Neutrophil (primary cell): ENCODE measurements around the gene FBXO44.
"Not testable (repeated sequence)": the region's sequence is repeated elsewhere in the genome, so short reads cannot be mapped to it uniquely, and the experiment has no call there.

Experiments used
- H3K27ac ChIP-seq: fragments of 200-600 bp; sonication (generic); 2 replicates; pipeline ENCODE4 v1.5.1; 2016; ENCODE audit warnings: mild to moderate bottlenecking, moderate library complexity
- H3K27me3 ChIP-seq: fragments of 200-600 bp; sonication (generic); 2 replicates; pipeline ENCODE4 v1.6.0; 2016; ENCODE audit warnings: mild to moderate bottlenecking
- H3K36me3 ChIP-seq: fragments of 200-600 bp; sonication (generic); 2 replicates; pipeline ENCODE4 v1.5.1; 2017
- H3K4me1 ChIP-seq, 2 experiments: fragments of 200-600 bp in 1 of 2; sonication (generic) in 1 of 2; 1 replicate in 1 of 2; 2 replicates in 1 of 2; pipeline versions ENCODE4 v1.5.1 to v1.6.1; 2013 to 2016; ENCODE audit warnings: low read depth in 1 of 2, low read length in 1 of 2, mild to moderate bottlenecking in 1 of 2, moderate library complexity in 1 of 2; ENCODE audit not compliant: control insufficient read depth in 1 of 2, insufficient read depth in 1 of 2
- H3K4me3 ChIP-seq, 2 experiments: fragments of 200-600 bp in 1 of 2; sonication (generic) in 1 of 2; 1 replicate in 1 of 2; 2 replicates in 1 of 2; pipeline ENCODE4 v1.5.1; 2013 to 2016; ENCODE audit warnings: low read depth in 1 of 2, low read length in 1 of 2, mild to moderate bottlenecking in 1 of 2, moderate library complexity in 1 of 2
- H3K9me3 ChIP-seq: fragments of 200-600 bp; sonication (generic); 2 replicates; pipeline ENCODE4 v1.5.1; 2016
- TF ChIP-seq, protein P1 (sequence below): fragments of 200-600 bp; sonication (generic); IDR thresholded peaks from 2 replicates; pipeline ENCODE4 v1.5.1; 2016; ENCODE audit warnings: antibody characterized with exemption

The FBXO44 gene, protein sequence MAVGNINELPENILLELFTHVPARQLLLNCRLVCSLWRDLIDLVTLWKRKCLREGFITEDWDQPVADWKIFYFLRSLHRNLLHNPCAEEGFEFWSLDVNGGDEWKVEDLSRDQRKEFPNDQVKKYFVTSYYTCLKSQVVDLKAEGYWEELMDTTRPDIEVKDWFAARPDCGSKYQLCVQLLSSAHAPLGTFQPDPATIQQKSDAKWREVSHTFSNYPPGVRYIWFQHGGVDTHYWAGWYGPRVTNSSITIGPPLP

DNA sequence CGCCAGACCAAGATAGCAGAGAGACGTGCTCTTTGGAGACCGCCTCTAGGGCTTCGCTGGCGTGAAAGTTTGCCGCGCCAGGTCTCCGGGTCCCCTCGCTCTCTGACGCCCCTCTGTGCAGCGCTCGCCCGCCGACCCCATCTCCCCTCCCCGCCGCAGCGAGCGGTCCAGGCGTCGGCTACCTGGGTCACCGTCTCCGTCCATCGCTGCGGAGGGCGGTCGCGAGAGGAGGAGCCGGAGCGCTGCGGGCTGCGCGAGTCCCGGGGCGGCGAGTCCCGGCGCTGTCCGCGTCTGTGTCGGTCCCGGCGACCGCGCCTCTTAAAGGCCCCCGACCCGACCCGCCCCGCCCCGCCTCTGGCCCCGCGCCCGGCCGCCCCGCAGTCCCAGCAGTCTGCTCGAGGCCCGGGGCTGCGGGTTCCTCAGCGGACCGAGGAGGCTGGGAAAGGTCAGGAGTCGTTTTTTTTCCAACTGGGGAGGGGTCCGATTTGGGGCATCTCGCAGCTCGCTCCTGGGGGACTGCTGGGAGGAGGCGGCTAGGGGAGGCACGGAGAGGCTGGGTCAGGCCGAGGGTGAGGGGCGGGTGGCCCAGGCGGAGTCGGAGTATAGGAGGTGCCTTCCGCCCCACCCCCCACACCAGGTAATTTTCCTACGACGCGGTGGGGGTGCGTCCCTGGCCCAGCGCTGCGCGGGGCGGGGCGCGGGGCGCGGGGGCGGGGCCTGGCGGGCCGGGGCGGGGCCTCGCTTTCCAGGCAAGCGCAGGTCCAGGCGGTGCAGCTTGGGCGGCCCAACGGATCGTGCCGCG is at the start of gene FBXO44, which contains the start of gene FBXO2:
FBXO44 (plus strand) TSS at position 741 of the 802 bp plus-strand sequence. CDS start 959 bp downstream, outside the sequence.
FBXO2 (minus strand) TSS at position 293 of the 802 bp plus-strand sequence; CDS start at position 204, 89 bp downstream.
- H3K27ac ChIP-seq, result no peak within 1 kb of the TSS
- peak within 1 kb of the TSS; percentile 58 to 67 for H3K4me3 ChIP-seq
- H3K4me1 ChIP-seq, result peaks cover 12 to 31% of the 10 kb centered on the region in 2 experiments
- H3K27me3 ChIP-seq, result peaks cover 68% of the 10 kb centered on the region
- no peaks in the 10 kb centered on the region for H3K36me3 ChIP-seq
- H3K9me3 ChIP-seq, result no peaks in the 10 kb centered on the region
- TF ChIP-seq, protein P1, sequence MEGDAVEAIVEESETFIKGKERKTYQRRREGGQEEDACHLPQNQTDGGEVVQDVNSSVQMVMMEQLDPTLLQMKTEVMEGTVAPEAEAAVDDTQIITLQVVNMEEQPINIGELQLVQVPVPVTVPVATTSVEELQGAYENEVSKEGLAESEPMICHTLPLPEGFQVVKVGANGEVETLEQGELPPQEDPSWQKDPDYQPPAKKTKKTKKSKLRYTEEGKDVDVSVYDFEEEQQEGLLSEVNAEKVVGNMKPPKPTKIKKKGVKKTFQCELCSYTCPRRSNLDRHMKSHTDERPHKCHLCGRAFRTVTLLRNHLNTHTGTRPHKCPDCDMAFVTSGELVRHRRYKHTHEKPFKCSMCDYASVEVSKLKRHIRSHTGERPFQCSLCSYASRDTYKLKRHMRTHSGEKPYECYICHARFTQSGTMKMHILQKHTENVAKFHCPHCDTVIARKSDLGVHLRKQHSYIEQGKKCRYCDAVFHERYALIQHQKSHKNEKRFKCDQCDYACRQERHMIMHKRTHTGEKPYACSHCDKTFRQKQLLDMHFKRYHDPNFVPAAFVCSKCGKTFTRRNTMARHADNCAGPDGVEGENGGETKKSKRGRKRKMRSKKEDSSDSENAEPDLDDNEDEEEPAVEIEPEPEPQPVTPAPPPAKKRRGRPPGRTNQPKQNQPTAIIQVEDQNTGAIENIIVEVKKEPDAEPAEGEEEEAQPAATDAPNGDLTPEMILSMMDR, result no peak

DNA sequence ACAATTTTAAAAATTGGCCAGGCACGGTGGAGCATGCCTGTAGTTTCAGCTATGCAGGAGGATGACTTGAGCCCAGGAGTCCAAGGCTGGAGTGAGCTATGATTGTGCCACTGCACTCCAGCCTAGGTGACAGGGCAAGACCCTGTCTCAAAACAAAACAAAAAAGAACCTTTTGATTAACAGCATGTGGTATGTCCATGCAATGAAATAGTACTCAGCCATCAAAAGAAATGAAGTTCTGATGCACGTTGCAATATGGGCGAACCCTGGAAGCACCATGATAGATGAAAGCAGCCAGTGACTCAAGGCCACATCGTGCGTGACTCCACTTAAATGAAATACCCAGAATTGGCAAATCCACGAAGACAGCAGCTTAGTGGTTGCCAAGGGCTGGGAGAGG is 47.9 kb upstream of the FBXO44 start:
- H3K4me3 ChIP-seq, result no peak overlapping the region
- no peaks in the 10 kb centered on the region for H3K4me1 ChIP-seq

DNA sequence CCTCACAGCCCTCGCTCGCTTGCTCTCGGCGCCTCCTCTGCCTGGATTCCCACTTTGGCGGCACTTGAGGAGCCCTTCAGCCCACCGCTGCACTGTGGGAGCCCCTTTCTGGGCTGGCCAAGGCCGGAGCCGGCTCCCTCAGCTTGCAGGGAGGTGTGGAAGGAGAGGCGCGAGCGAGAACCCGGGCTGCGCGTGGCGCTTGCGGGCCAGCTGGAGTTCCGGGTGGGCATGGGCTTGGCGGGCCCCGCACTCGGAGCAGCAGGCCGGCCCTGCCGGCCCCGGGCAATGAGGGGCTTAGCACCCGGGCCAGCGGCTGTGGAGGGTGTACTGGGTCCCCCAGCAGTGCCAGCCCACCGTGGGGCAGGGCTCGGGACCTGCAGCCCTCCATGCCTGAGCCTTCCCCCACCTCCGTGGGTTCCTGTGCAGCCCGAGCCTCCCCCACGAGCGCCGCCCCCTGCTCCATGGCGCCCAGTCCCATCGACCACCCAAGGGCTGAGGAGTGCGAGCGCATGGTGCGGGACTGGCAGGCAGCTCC is 46.0 kb upstream of the FBXO44 start:
- H3K27ac ChIP-seq, H3K4me3 ChIP-seq, H3K9me3 ChIP-seq, H3K27me3 ChIP-seq, H3K4me1 ChIP-seq, H3K36me3 ChIP-seq: not testable (repeated sequence)

More for the DNA sequence above, 47.9 kb upstream of the FBXO44 start:
- H3K27ac ChIP-seq, result no peak overlapping the region
- no peaks in the 10 kb centered on the region for H3K9me3 ChIP-seq
- peaks cover 3% of the 10 kb centered on the region for H3K27me3 ChIP-seq
- TF ChIP-seq, protein P1, result no peak
- no peaks in the 10 kb centered on the region for H3K36me3 ChIP-seq

DNA sequence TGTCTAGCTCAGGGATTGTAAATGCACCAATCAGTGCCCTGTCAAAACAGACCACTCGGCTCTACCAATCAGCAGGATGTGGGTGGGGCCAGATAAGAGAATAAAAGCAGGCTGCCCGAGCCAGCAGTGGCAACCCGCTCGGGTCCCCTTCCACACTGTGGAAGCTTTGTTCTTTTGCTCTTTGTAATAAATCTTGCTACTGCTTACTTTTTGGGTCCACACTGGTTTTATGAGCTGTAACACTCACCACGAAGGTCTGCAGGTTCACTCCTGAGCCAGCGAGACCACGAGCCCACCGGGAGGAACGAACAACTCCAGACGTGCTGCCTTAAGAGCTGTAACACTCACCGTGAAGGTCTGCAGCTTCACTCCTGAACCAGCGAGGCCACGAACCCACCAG is 45.3 kb upstream of the FBXO44 start:
- H3K4me1 ChIP-seq, H3K36me3 ChIP-seq, H3K9me3 ChIP-seq, H3K4me3 ChIP-seq, H3K27ac ChIP-seq, H3K27me3 ChIP-seq: not testable (repeated sequence)

DNA sequence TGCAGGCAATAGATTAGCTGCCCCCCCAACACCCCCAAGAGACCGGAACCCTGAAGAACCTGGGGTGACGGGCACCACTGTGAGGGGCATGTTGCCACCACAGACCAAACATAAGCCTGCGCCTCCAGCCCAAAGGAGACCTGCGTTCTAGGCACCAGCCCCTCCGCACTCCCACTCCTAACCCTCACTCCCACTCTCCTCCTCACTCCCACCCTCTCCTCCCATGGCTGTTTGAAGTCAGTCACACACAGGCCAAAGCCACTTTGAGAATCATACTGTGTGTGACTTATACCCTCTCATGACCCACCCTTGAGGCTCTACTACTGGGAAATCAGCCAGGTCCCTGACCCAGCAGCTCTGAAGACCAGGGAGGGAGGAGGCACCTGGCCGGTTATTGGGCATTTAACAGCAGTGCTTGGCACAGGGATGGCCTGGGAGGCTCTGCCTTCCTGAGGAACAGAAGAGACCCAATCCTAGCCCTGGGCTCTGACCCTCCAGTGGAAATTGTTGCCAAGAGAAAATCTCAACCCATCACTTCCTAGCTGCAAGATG is 44.0 kb upstream of the FBXO44 start:
- Histone ChIP-seq H3K27ac (no peak overlapping the region), H3K36me3 (no peaks in the 10 kb centered on the region), H3K27me3 (peaks cover 8% of the 10 kb centered on the region), H3K9me3 (no peaks in the 10 kb centered on the region), H3K4me1 (no peaks in the 10 kb centered on the region), H3K4me3 (no peak overlapping the region)
- TF ChIP-seq, protein P1, result no peak

DNA sequence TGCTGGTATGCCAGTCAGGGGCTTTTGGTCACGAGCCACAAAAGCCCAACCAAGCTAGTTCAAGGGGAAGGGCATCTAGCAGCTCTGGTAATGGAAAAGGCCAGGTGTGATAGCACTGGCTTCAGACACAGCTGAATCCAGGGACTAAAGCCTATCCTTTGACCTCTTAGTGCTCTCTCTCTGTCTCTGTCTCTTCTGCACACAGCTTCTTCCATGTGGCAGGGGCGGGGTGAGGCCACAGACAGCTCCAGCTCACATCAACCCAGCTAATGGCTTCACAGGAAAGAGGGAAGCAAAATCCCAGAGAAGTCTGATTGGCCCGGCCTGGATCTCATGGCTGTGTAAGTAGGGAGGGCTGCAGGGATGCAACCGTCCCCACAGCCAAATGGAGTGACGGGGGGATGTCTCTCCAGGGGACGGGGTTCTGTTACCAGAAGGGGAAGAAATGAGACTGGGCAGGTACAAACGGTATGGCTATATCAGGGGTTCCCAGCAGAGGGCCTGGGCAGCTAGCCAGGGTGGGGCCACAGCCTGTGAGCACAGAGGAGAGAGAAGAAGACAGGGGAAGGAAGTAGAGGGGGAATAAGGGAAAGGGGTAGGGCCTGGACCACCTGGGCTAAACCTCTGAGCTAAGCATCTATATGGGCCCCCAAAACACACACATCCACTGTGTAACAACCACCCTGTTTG is 42.9 kb upstream of the FBXO44 start:
- no peaks in the 10 kb centered on the region for H3K4me1 ChIP-seq
- TF ChIP-seq, protein P1, result no peak
- peaks cover 13% of the 10 kb centered on the region for H3K27me3 ChIP-seq
- H3K9me3 ChIP-seq, result no peaks in the 10 kb centered on the region
- no peaks in the 10 kb centered on the region for H3K36me3 ChIP-seq
- H3K27ac ChIP-seq, result no peak overlapping the region
- H3K4me3 ChIP-seq, result no peak overlapping the region
